NCI-H69 (cell line): ENCODE results near the gene DDX27.
"Not testable (repeated sequence)": the region's sequence is repeated elsewhere in the genome, so short reads cannot be mapped to it uniquely, and the experiment has no call there.

Experiments used
- DNase-seq: peaks from one replicate; lab custom pipeline; 2025; lab: John Stamatoyannopoulos, UW

Gene DDX27, protein sequence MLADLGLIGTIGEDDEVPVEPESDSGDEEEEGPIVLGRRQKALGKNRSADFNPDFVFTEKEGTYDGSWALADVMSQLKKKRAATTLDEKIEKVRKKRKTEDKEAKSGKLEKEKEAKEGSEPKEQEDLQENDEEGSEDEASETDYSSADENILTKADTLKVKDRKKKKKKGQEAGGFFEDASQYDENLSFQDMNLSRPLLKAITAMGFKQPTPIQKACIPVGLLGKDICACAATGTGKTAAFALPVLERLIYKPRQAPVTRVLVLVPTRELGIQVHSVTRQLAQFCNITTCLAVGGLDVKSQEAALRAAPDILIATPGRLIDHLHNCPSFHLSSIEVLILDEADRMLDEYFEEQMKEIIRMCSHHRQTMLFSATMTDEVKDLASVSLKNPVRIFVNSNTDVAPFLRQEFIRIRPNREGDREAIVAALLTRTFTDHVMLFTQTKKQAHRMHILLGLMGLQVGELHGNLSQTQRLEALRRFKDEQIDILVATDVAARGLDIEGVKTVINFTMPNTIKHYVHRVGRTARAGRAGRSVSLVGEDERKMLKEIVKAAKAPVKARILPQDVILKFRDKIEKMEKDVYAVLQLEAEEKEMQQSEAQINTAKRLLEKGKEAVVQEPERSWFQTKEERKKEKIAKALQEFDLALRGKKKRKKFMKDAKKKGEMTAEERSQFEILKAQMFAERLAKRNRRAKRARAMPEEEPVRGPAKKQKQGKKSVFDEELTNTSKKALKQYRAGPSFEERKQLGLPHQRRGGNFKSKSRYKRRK

DNA sequence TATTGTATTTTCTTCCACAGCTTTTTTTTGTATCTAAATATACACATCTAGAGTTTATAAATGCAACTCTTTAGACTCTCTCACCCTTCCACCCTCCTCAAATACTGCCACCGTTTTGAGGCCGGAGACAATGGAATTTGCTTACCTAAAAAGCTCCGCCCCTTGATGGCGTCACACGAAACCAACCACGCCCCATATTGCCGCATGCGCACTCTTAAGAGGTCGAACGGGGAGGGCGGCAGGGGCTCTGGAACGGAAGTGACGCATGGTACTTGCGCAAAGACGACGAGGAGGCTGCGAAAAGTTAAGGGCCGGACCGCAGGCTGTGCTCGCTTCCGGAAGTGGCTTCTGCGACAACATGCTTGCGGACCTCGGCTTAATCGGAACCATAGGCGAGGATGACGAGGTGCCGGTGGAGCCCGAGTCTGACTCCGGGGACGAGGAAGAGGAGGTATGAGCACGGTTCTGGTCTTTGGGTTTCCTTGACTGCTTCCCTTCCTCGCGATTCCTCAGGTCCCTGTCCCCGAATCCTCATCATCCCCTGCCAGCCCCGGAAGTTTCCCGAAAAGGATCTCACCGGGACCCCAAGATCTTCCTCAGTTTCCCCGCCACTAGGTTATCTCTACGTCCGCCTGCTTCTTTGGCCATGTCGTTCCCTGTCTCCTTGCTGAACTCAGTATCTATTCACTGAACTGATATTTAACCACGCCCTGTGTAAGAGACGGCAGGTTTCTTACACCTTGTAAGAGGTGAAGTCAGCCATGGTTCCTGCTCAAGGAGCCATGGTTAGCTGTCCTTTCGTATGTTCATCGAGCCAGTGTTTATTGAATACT lies at the start of gene DDX27:
TSS of gene DDX27 (plus strand) at position 326 of the 833 bp plus-strand sequence. CDS start at position 359, 33 bp downstream.
- peak; percentile 97 for DNase-seq

DNA sequence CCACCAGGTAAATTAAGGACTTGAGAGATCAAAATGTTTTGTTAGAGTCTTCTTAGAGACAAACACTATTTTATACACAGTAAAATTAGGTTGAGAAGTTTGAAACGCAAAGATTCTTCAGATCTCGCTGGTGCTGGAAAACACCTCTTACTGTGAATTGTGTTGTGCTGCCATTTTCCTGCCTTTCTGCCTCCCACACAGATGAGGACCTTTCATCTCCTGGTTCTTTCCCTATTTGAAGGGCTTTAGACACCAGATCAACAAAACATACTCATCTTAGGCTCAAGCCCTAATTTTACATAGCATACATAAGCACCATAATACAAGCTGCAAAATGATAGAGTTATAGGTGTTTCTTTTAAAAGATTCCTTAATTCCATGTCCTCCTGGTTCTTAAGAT lies 49.7 kb upstream of the DDX27 start:
- DNase-seq = no peak

DNA sequence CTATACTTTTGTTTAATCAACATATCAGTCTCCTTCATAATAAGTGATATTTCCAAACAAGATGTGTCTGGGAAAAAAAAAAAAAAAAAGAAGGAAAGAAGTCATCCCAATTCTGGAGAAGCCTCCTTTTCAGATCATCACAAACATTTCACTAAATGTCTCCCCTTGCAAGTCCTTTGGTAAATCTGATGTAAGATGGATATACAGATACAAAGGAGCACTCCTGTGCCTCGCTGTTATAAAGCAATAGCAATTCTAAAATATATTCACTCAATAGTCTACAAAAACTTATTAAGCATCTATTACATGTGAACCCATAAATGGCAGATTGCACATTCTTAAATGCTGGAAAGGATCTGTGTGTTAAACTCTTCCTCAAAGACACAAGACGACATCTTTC lies 48.5 kb upstream of the DDX27 start:
- no peak for DNase-seq

DNA sequence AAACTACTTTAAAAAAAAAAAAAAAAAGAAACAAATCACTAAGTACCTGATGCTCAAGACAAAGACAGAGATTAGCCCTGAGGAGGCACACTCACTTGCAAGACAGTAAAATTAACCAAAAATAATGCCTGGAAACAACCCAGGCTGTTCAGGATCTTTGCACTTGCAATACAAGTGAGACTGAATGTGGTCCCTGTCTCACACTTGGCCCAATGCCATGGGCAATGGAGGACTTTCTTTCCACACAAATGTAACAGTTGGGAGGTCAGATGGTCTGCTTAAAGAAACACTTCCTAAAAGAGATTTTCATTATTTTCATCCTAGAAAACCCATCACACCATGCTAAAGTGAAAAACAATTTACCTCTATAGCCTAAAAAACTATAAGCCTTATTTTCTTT lies 47.3 kb upstream of the DDX27 start:
- DNase-seq = peak; percentile 1

DNA sequence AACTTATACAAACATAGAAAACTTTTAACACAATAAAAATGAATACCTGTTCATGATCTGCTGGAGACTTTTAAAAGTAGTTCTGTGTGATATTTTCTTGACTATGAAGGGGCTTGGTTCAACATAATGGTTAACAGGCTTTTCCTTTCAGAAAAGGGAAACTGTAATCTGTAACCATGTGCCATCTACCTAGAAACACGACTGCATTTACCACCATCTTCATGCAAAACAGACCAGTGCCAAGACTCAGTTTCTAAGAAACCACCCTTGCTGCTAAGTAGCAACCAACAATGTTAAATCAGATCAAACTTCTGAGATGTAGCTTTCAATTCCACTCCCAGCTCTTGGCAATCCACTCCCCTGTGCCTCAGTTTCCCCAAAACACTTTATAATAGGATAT lies 46.8 kb upstream of the DDX27 start:
- no peak for DNase-seq

DNA sequence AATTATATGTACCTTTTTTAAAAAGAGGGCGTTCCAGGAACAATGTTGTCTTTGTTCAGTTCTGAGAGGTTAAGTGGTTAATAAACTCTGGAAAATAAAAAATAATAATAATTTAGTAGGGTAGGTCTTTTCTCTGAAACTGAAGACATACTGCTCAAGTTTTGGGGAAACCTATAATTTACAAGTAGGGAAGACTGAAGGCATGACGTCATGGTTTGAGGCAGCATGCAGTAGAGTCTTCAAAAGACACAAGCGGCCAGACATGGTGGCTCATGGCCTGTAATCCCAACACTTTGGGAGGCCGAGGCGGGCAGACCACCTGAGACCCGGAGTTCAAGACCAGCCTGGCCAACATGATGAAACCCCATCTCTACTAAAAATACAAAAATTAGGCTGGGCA lies 45.0 kb upstream of the DDX27 start:
- DNase-seq = no peak

DNA sequence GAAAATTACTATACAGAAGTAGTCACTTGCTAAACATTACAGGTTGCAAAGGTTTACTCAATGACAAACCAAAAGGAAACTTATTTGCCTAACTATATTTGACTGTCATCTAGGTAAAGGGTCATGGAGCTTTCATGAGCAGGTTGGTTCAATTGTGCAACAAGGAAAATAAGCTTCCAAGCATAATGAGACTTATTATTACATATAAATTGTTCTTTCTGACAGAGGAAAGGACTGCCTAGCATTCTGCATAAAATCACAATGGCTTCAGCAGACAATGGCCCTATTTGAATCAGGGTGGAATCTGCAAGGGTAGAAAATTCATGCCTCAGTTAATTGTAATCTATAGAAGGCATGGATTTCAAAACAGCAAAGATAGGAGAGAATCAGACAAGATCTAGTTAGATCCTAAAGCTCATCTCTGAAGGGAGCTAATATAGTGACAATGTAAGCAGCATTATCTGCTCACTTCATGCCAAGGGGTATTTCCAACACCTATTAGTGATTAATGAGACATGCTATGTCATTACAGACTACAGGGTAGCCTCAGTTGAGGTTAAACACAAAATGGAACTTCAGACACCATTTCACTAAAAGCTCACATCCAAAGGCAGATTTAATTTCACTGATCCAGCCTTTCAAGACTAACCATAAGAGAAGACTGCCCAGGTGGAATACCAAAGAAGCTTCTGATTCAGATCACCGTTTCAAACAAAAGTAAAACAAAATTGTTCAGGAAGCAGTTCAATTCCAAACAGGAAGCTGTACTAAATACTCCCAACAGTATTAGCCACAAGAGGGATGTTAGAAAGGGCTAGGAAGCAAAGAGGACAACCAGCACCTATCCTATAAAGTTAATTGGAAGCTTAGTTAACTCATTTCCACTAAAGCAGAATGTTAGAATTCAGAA lies 39.6 kb upstream of the DDX27 start:
- DNase-seq = peak; percentile 1

DNA sequence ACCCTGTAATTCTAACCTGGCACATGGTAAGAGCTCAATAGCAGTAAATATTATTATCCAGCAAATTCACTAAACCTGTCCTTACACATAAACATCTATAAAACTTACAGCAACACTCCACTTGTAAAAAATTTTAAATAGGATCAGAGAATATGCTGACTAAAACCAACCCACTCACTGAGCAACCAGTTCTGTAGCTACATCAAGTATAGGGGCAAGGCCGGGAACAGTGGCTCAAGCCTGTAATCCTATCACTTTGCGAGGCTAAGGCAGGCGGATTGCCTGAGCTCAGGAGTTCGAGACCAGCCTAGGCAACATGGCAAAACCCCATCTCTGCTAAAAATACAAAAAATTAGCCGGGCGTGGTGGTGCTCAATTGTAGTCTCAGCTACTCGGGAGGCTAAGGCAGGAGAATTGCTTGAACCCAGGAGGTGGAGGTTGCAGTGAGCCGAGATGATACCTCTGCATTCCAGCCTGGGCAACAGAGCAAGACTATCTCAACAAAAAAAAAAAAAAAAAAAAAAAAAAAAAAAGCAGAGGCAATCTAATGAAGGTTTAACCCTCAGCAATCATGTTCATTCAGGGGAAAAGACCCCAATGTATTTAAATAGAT lies 37.8 kb upstream of the DDX27 start:
- DNase-seq = no peak

DNA sequence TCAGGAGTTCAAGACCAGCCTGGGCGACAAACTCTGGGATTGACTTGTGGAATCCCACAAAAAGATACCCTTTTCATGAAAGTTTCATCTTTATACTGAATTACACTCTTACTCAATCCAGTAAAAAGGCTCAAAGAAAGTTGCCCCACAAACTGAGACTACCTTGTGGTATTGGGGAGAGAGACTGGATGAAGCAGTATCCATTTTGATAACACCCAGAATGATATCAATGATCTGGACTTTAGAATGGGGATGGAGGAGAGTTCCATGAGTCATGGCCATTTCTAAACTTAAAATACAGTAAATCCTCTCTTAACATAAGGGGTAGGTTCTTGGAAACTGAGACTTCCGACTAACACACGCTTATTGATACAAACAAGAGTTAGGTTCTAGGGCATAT lies 35.8 kb upstream of the DDX27 start:
- DNase-seq = no peak

DNA sequence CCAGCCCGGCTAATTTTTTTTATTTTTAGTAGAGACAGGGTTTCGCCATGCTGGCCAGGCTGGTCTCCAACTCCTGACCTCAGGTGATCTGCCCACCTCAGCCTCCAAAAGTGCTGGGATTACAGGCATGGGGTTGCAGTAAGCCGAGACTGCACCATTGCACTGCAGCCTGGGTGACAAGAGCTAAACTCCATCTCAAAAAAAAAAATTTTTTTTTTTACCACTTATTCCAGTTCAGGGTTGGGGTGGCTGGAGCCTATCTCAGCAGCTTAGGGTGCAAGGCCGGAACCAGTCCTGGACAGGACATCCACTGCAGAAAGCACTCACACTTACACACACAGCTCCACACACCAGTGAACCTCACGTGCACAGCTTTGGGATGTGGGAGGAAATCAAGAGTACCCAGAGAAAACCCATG lies 35.1 kb upstream of the DDX27 start:
- DNase-seq = not testable (repeated sequence)

DNA sequence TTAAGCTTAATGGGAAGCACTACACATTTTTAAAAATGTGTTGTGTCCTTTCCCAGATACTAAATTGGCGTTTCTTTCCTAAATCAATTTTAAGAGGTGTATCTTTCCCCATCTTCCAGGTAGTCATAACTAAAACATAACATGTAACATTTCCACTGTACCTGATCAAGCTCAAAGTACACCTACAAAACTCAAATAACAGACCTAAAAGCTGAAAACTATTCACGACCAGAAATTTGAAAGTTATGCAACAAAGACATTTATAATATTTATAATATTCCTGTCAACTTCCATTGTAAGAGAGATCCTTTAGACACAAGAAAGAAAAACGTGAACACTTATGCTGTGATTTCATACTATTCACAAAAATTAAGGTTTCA lies 34.5 kb upstream of the DDX27 start:
- no peak for DNase-seq

DNA sequence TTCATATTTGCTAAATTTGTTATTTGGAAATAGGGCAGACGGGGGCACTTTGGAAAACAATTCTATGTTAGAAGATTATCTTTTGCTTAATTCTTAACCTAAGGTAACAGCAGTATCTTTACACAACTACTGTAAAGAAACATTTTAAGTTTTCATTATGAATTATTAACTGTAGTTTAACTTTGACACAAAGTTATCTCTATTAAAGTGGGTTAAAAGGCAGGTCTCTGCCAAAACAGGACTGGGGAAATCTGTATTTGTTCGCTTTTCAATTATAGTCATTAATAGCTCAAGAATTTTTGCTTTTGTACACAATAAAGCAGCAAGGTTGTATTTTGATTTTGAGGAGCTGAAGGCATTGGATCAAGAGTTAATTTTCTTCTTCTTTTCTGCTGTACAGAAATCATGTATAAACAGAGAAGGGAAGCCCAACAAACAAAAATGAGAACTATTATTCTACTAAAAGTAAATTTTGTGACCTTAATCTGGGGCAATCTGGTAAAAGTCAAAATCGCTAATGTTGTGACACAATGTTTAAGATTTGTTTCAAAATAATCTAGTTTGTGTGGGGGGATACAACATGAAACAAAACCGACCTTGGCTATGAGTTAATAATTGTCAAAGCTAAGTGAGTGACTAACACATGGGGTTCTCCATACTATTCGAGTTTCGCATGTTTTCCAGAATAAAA lies 34.0 kb upstream of the DDX27 start:
- no peak for DNase-seq

DNA sequence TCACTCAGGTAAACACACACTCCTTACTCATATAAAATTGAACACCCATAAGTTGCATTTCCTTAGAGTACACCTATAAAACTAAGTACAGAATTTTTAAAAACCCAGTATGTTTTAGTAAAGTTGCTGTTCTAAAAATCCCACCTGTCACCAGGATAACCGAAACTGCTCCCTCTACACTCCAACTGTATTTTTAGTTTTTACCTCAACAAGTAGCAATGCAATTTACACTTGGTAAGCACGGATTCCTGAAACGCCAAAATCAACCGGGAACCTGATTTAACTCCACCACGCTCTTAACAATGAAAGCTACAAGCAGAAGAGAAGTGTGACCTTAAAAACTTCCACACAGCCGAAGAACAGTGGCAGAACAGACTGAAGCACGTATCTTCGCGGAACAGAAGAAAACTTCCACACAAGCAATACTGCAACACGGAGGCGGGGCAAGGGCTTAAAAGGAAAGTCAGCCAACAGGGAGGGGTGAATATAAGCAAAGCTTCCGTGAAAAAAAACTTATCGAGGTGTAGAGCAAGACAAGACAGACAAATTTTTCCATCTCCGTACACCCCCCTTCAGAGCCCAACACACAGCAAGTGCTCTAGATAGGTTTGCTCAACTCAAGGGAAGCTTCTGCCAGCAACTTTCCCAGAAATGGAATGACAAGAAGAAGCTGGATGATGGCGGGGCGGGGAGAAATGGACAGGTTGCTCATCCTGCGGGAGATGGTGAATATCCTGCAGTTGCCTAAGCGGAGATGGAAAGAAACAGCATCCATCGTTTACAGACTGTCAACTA lies 32.5 kb upstream of the DDX27 start:
- DNase-seq = peak; percentile 40

DNA sequence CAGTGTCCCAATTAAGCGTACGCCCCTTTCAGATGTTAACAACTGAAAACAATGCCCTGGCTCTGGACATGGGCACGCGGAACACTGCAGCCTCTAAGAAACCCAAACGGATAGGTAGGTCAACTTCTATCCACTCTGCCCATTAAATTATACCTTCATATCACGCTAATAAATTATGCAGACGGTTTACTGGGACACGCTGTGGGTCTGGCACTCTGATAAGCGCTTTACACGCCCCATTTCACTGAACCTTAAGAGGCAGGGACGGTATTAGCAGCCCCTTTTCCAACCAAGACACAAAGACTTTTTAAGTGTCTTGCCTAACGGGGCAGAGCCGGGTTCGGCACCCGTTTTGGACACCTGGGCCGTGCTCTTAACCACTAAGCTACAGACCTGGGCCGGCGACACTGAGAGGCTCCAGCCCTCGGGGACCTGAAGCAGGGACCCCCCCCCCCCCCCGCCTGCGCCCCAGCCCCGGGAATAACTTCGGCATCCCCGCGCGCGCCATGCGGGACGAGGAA lies 31.8 kb upstream of the DDX27 start:
- DNase-seq = peak; percentile 37

DNA sequence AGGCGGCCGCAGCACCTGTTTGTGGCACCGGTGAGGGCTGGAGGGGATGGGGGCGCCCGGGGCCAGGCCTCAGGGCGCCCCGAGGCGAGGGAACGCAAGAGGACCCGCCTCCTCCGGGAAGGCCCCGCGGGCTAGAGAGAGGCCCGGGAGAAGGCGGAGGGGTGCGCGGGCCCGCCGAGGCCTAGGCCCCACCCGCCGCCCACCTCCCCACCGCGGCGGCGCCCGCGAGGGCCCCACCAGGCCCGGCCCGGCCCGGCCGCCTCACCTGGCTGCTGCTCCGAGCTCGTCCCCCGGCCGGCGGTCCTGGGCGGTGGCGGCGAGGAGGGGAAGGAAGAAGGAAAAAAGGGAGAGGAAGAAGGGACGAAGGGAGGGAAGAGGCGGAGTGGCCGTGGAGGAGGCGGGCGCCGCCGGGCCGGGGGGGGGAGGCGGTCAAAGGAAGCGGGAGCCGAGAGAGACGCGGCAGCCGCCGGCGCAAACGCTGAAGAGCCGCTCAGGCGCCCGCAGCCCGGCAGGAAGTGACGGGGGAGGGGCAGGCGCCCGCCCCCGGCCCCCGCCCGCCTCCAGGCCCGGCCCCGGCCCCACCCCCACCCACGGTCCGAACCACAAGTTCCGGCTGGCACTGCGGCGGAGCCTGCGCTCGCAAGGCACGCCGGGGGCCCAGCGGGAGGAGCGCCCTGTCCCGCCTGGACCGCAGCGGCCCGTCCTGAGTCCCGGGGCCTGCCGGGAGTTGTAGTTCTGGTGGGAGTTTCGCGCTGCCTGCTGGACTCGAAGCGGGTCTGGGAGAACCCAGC lies 31.2 kb upstream of the DDX27 start, which contains the start of gene STAU1:
TSS of gene STAU1 (minus strand) at position 484 of the 791 bp plus-strand sequence. CDS start 22,133 bp downstream, outside the sequence.
- DNase-seq = peak; percentile 95

DNA sequence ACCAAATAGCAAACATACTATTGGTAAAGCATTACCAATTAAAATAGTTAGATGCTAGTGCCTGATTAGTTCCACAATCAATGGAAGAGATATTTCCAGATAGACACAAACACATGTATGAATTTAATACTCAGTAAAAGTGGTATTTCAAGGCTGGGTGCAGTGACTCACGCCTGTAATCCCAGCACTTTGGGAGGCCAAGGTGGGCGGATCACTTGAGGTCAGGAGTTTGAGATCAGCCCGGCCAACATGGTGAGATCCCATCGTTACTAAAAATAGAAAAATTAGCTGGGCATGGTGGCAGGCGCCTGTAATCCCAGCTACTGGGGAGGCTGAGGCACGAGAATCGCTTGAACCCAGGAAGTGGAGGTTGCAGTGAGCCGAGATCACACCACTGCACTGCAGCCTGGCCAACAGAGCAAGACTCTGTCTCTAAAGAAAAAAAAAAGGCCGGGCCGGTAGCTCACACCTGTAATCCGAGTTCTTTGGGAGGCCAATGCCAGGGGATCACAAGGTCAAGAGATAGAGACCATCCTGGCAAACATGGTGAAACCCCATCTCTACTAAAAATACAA lies 26.2 kb upstream of the DDX27 start:
- DNase-seq = not testable (repeated sequence)

DNA sequence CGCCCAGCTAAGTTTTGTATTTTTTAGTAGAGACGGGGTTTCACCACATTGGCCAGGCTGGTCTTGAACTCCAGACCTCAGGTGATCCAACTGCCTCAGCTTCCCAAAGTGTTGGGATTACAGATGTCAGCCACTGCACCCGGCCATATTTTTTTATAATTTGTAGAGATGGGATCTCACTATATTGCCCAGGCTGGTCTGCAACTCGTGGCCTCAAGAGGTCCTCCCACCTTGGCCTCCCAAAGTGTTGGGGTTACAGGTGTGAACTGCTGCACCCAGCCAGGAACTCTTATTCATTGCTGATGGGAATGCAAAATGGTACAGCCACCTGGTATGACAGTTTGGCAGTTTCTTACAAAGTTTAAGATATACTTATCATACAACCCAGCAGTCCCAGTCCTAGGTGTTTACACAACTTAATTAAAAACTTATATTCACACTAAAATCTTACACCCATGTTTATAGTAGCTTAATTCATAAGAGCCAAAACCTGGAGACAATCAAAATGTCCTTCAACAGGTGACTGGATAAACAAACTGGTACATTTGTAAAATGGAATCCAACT lies 19.4 kb upstream of the DDX27 start:
- no peak for DNase-seq

DNA sequence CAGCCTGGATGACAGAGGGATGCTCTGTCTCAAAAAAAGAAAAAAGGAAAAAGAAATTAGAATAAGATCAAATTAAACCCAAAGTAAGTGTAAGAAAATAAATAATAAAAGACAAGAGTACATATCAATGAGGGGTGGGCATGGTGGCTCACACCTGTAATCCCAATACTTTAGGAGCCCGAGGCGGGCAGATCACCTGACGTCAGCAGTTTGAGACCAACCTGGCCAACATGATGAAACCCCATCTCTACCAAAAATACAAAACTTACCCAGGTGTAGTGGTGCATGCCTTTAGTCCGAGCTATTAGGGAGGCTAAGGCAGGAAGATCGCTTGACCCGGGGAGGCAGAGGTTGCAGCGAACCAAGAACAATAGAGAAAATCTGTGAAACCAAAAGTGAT lies 16.2 kb upstream of the DDX27 start:
- no peak for DNase-seq
